BLaER1 (cell line): ENCODE measurements around the gene PHYHD1.

Experiments used
- H3K27ac ChIP-seq: shearing (Covaris generic); formaldehyde crosslinking; 2 replicates; pipeline ENCODE4 v1.8.1; 2022
- H3K27me3 ChIP-seq: shearing (Covaris generic); formaldehyde crosslinking; 2 replicates; pipeline ENCODE4 v1.8.1; 2022
- H3K36me3 ChIP-seq: shearing (Covaris generic); formaldehyde crosslinking; 2 replicates; pipeline ENCODE4 v1.8.1; 2022
- H3K4me1 ChIP-seq: shearing (Covaris generic); formaldehyde crosslinking; 2 replicates; pipeline ENCODE4 v1.8.1; 2022
- H3K4me2 ChIP-seq: shearing (Covaris generic); formaldehyde crosslinking; 2 replicates; pipeline ENCODE4 v1.8.1; 2022
- H3K4me3 ChIP-seq: shearing (Covaris generic); formaldehyde crosslinking; 2 replicates; pipeline ENCODE4 v1.8.1; 2022
- H3K9ac ChIP-seq: shearing (Covaris generic); formaldehyde crosslinking; 2 replicates; pipeline ENCODE4 v1.8.1; 2022
- H3K9me3 ChIP-seq: shearing (Covaris generic); formaldehyde crosslinking; 2 replicates; pipeline ENCODE4 v1.8.1; 2022
- H4K20me1 ChIP-seq: shearing (Covaris generic); formaldehyde crosslinking; 2 replicates; pipeline ENCODE4 v1.8.1; 2022
- Cebpa-rat ChIP-seq: shearing (Covaris generic); IDR thresholded peaks from 2 replicates; pipeline ENCODE4 v1.8.1; 2022

PHYHD1 gene

GRCh38 chr9:128901379-128901778, 19.4 kb upstream of the PHYHD1 start:
- Histone ChIP-seq H3K27me3 (no peaks in the 10 kb centered on the region), H3K4me2 (peak overlapping the region; percentile 76), H4K20me1 (peaks cover 48% of the 10 kb centered on the region), H3K4me1 (peaks cover 57% of the 10 kb centered on the region), H3K36me3 (peaks cover 53% of the 10 kb centered on the region), H3K27ac (peak overlapping the region; percentile 73; the same call in 1 of the 2 replicates), H3K4me3 (no peak overlapping the region), H3K9me3 (no peaks in the 10 kb centered on the region), H3K9ac (peak overlapping the region; percentile 56; the same call in 1 of the 2 replicates)
- TF ChIP-seq Cebpa-rat, result no peak

GRCh38 chr9:128901822-128902221, 19.0 kb upstream of the PHYHD1 start:
- Histone ChIP-seq H3K4me3 (no peak overlapping the region), H3K9me3 (no peaks in the 10 kb centered on the region), H3K36me3 (peaks cover 53% of the 10 kb centered on the region), H3K27ac (peak overlapping the region; percentile 73), H3K4me1 (peaks cover 57% of the 10 kb centered on the region), H3K27me3 (no peaks in the 10 kb centered on the region), H3K4me2 (peak overlapping the region; percentile 76), H3K9ac (peak overlapping the region; percentile 56; the same call in 1 of the 2 replicates), H4K20me1 (peaks cover 52% of the 10 kb centered on the region)
- no peak for TF ChIP-seq Cebpa-rat

DNA sequence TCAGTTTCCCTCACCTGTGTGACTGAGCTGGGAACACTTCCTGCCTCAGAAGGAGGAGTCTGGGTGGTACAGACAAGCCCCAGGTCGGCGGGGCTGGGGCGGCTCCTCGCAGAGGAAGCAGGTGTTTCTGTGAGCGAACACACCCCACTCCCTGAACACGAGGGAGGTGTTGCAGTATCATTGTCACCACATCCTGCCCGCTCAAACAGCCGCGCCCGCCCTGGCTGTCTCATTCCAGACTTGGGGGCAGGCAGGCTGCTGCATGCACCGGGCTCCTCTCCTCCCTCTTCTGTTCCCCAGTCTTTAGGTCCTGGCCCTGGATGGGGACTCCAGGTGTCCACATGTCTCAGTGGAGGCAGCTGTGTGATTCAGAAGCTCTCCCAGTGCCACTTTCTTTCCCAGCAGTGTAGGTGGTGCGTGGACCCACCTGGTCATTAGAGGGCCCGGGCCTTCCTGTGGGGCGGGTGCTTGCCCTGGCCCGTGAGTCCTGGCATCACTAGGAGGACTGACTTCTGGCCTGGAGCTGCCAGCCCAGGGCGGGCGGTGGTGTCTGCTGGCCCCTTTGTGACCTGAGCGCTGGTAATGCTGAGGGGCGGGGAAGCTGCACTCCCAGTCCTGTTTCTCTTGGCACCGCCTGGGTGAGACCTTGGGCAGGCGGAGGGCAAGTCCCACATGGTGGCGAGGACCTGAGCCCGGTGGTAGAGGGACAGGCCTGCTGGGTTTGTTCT, 18.3 kb upstream of the PHYHD1 start:
- Histone ChIP-seq H3K9ac (peak overlapping the region; percentile 56), H4K20me1 (peaks cover 59% of the 10 kb centered on the region), H3K9me3 (no peaks in the 10 kb centered on the region), H3K4me2 (peak overlapping the region; percentile 76), H3K27ac (peak overlapping the region; percentile 73), H3K4me1 (peaks cover 55% of the 10 kb centered on the region), H3K4me3 (no peak overlapping the region), H3K27me3 (no peaks in the 10 kb centered on the region), H3K36me3 (peaks cover 53% of the 10 kb centered on the region)
- no peak for TF ChIP-seq Cebpa-rat

DNA sequence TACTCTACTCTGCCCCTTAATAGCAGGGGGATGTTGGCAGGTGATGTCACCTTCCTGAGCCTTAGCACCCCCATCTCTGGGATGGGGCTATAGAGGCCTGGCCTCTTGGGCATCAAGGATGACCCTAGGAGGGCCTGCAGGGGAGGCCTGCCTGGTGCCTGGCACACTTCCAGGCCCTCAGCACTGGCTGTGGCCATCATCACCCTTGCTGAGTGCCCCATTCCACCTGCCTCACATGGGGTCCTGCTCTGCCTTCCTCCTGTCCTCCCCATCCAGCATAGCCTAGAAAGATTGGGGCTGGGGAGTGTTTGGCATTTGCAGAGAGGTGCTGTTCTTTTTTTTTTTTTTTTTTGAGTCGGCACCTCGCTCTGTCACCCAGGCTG, 17.7 kb upstream of the PHYHD1 start:
- Histone ChIP-seq H3K9ac (peak overlapping the region; percentile 56), H3K27ac (peak overlapping the region; percentile 73), H4K20me1 (peaks cover 64% of the 10 kb centered on the region), H3K4me2 (peak overlapping the region; percentile 76), H3K4me1 (peaks cover 50% of the 10 kb centered on the region), H3K36me3 (peaks cover 56% of the 10 kb centered on the region), H3K4me3 (no peak overlapping the region), H3K27me3 (no peaks in the 10 kb centered on the region), H3K9me3 (no peaks in the 10 kb centered on the region)
- no peak for TF ChIP-seq Cebpa-rat

GRCh38 chr9:128903871-128904620, 16.7 kb upstream of the PHYHD1 start:
- Histone ChIP-seq H3K4me1 (peaks cover 40% of the 10 kb centered on the region), H3K4me3 (no peak overlapping the region), H3K36me3 (peaks cover 56% of the 10 kb centered on the region), H3K9me3 (no peaks in the 10 kb centered on the region), H3K27me3 (no peaks in the 10 kb centered on the region), H3K9ac (no peak overlapping the region), H3K4me2 (no peak overlapping the region), H3K27ac (no peak overlapping the region), H4K20me1 (peaks cover 68% of the 10 kb centered on the region)
- TF ChIP-seq Cebpa-rat, result no peak

DNA sequence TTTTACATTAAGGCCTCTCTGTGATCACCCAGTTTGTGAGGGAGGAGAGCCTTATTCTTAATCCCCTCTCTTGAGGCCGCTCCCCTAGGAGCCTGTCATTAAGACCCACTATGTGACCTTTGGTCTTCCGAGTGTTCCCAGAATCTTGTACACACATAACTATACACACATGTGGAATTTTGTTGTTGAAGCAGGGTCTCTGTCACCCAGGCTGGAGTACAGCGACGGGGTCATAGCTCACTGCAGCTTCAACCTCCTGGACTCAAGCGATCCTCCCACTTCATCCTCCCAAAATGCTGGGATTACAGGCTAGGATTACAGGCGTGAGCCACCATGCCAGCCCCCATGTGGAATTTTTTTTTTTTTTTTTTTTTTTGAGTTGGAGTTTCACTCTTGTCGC, 14.8 kb upstream of the PHYHD1 start:
- no peaks in the 10 kb centered on the region for H3K27me3 ChIP-seq

GRCh38 chr9:128906741-128907140, 14.0 kb upstream of the PHYHD1 start:
- TF ChIP-seq Cebpa-rat, result no peak
- no peaks in the 10 kb centered on the region for H3K27me3 ChIP-seq
- H3K9me3 ChIP-seq, result no peaks in the 10 kb centered on the region
- H3K4me1 ChIP-seq, result peaks cover 38% of the 10 kb centered on the region
- H3K27ac ChIP-seq, result no peak overlapping the region
- no peak overlapping the region for H3K9ac ChIP-seq
- H3K4me2 ChIP-seq, result no peak overlapping the region
- H4K20me1 ChIP-seq, result peaks cover 73% of the 10 kb centered on the region
- peaks cover 68% of the 10 kb centered on the region for H3K36me3 ChIP-seq
- H3K4me3 ChIP-seq, result no peak overlapping the region

More for the DNA sequence above, 14.8 kb upstream of the PHYHD1 start:
- Histone ChIP-seq H3K9me3 (no peaks in the 10 kb centered on the region), H3K9ac (no peak overlapping the region), H3K4me3 (no peak overlapping the region), H3K36me3 (peaks cover 68% of the 10 kb centered on the region), H3K4me2 (no peak overlapping the region), H3K4me1 (peaks cover 38% of the 10 kb centered on the region), H3K27ac (no peak overlapping the region), H4K20me1 (peaks cover 73% of the 10 kb centered on the region)
- TF ChIP-seq Cebpa-rat, result no peak

GRCh38 chr9:128908372-128908771, 12.4 kb upstream of the PHYHD1 start:
- Histone ChIP-seq H3K27ac (no peak overlapping the region), H3K9me3 (no peaks in the 10 kb centered on the region), H3K4me1 (peaks cover 27% of the 10 kb centered on the region), H3K4me3 (no peak overlapping the region), H3K27me3 (no peaks in the 10 kb centered on the region), H4K20me1 (peaks cover 72% of the 10 kb centered on the region), H3K4me2 (no peak overlapping the region), H3K36me3 (peaks cover 77% of the 10 kb centered on the region), H3K9ac (no peak overlapping the region)
- TF ChIP-seq Cebpa-rat, result no peak

- TF ChIP-seq Cebpa-rat, result no peak
- 0 out of 2 replicates have a peak overlapping the region, but pooled peaks have one; percentile 9 for H3K27ac ChIP-seq
- H3K9ac ChIP-seq, result no peak overlapping the region
- peaks cover 71% of the 10 kb centered on the region for H4K20me1 ChIP-seq
- H3K4me2 ChIP-seq, result no peak overlapping the region
- no peaks in the 10 kb centered on the region for H3K9me3 ChIP-seq
- peaks cover 86% of the 10 kb centered on the region for H3K36me3 ChIP-seq
- no peak overlapping the region for H3K4me3 ChIP-seq
- no peaks in the 10 kb centered on the region for H3K27me3 ChIP-seq
- peaks cover 22% of the 10 kb centered on the region for H3K4me1 ChIP-seq
Observed at GRCh38 chr9:128909859-128910258, 10.9 kb upstream of the PHYHD1 start.

DNA sequence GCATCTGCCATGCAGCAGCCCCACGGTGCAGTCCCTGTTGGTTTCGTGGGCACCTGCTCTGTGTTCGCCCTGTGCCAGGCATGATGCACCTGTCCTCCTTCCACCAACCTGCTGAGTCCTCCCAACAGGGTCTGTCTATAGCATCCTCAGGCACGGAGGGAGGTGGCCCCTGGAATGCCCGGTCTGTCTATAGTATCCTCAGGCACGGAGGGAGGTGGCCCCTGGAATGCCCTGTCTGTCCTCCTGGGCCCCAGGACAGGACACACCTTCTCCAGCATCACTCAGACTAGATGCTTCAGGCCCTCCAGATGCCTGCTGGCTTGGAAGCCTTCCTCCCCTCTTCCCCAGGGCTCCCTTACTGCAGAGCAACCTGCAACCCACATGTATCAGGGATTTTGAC, 9.9 kb upstream of the PHYHD1 start:
- no peak overlapping the region for H3K9ac ChIP-seq
- peak overlapping the region; percentile 53 for H3K27ac ChIP-seq
- peaks cover 95% of the 10 kb centered on the region for H3K36me3 ChIP-seq
- H3K4me2 ChIP-seq, result peak overlapping the region; percentile 40; the same call in 1 of the 2 replicates
- no peaks in the 10 kb centered on the region for H3K9me3 ChIP-seq
- H3K4me1 ChIP-seq, result peaks cover 22% of the 10 kb centered on the region
- H3K27me3 ChIP-seq, result no peaks in the 10 kb centered on the region
- peaks cover 71% of the 10 kb centered on the region for H4K20me1 ChIP-seq
- H3K4me3 ChIP-seq, result no peak overlapping the region
- TF ChIP-seq Cebpa-rat, result no peak
